Esophagus (tissue), 2 donors: ENCODE data around the gene HDAC4. TPM values are rescaled to one million over a fixed set of nuclear protein-coding genes. Genes with fewer than 3 reads are reported as not detected.

Experiments
- H3K27ac ChIP-seq, 2 donors: one replicate each; pipeline ENCODE4 v1.5.1; 2013; ENCODE audit warnings: low read depth in 2 of 2, mild to moderate bottlenecking in 2 of 2, inconsistent platforms in 1 of 2, low read length in 1 of 2, moderate library complexity in 1 of 2
- H3K27me3 ChIP-seq, 2 donors: one replicate each; pipeline ENCODE4 v1.6.1; 2013; ENCODE audit warnings: low read length in 2 of 2, control low read depth in 1 of 2, mild to moderate bottlenecking in 1 of 2; ENCODE audit not compliant: insufficient read depth in 2 of 2, control insufficient read depth in 1 of 2
- H3K36me3 ChIP-seq, 2 donors: one replicate each; pipeline ENCODE4 v1.6.1; 2013; ENCODE audit warnings: low read length in 1 of 2; ENCODE audit not compliant: control insufficient read depth in 2 of 2, insufficient read depth in 2 of 2
- H3K4me1 ChIP-seq, 2 donors: one replicate each; pipeline ENCODE4 v1.6.1; 2013; ENCODE audit warnings: low read length in 1 of 2; ENCODE audit not compliant: control insufficient read depth in 2 of 2, insufficient read depth in 2 of 2
- H3K4me3 ChIP-seq, 2 donors: one replicate each; pipeline ENCODE4 v1.5.1; 2013; ENCODE audit warnings: low read length in 2 of 2, mild to moderate bottlenecking in 2 of 2, low read depth in 1 of 2, moderate library complexity in 1 of 2
- H3K9me3 ChIP-seq, 2 donors: one replicate each; pipeline ENCODE4 v1.6.1; 2013; ENCODE audit warnings: mild to moderate bottlenecking in 2 of 2, low read depth in 1 of 2, low read length in 1 of 2, moderate library complexity in 1 of 2; ENCODE audit not compliant: control insufficient read depth in 2 of 2, insufficient read depth in 1 of 2
- WGBS, 2 donors: extraction: QIAGEN DNeasy Blood & Tissue Kit; methylation state at CpG; one replicate each; pipeline ENCODE4 v1.1.7; 2013; 5-methylcytosine and 5-hydroxymethylcytosine counted together
- polyA plus RNA-seq, 2 donors: library from polyadenylated mRNA; stranded (reverse); fragments of 200-250 nt; gene quantifications; one replicate each; pipeline ENCODE4 v1.2.3, GENCODE V29; 2013
- donor health status: healthy with polysubstance abuse.
- donor health status: Bipolar disorder and iron deficiency.

Gene HDAC4
- polyA plus RNA-seq, 2 donors, result 5.9 to 10.2 TPM

DNA sequence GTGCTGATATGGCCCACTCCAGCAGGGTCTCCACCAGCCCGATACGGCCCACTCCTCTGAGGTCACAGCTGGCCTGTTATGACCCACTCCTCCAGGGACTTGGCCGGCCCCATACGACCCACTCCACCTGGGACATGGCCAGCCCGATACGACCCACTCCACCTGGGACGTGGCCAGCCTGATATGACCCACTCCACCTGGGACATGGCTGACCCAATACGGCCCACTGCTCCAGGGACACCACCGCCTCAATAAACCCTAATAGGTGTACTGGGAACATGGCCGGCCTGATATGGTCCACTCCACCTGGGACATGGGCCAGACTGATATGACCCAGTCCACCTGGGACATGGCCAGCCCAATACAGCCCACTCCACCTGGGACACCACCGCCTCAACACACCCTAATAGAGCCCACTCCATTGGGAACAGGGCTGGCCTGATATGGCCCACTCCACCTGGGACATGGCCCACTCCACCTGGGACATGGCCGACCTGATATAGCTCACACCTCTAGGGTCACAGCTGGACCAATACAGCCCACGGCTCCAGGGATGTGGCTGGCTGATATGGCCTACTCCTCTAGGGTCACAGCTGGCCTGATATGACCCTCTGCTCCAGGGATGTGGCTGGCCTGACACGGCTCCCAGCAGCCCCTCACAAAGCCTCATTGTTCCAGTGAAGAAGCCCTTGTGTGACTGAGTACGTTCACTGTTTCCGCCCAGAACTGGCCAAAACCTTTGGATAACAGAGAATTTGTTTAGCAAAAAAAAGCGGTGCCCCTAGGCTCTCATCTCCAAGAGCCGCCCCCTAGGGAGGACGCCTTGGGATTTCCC is 245.6 kb downstream of the HDAC4 start:
- 84 to 95% methylated on average over 19 of the region's 19 CpGs for WGBS, 2 donors
- peaks cover 0 to 10% of the 10 kb centered on the region in 2 donors for H3K4me1 ChIP-seq
- peaks cover 8 to 32% of the 10 kb centered on the region in 2 donors for H3K36me3 ChIP-seq
- H3K27ac ChIP-seq, result no peak overlapping the region
- H3K27me3 ChIP-seq, result no peaks in the 10 kb centered on the region
- H3K4me3 ChIP-seq, result no peak overlapping the region
- H3K9me3 ChIP-seq, result no peaks in the 10 kb centered on the region

- Histone ChIP-seq H3K36me3 (peaks cover 8 to 35% of the 10 kb centered on the region in 2 donors), H3K4me3 (no peak overlapping the region), H3K9me3 (no peaks in the 10 kb centered on the region), H3K4me1 (peaks cover 0 to 10% of the 10 kb centered on the region in 2 donors), H3K27me3 (no peaks in the 10 kb centered on the region), H3K27ac (no peak overlapping the region)
- 89 to 90% methylated on average over 17 of the region's 17 CpGs for WGBS, 2 donors
Measured at GRCh38 chr2:239153806-239154591, 246.8 kb downstream of the HDAC4 start.

DNA sequence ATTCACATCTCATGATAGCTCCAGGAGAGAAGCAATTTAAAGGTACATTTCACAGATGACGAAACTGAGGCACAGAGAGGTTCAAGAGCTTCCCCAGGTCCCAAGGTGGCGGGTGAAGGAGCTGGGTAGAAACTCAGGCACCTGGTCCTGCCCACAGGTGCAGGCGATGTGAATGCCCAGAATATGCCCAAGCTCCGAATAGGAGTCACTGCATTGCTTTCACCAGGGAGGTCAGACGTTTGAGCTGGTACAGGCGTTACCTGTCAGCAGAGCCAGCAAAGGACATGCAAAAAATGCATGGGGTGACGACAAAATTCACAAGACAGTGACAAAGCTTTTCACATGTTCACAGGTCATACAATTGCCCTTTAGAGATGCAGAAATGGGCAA is 247.9 kb downstream of the HDAC4 start:
- Histone ChIP-seq H3K4me3 (no peak overlapping the region), H3K27ac (no peak overlapping the region), H3K4me1 (peaks cover 0 to 10% of the 10 kb centered on the region in 2 donors), H3K36me3 (peaks cover 8 to 38% of the 10 kb centered on the region in 2 donors), H3K9me3 (no peaks in the 10 kb centered on the region), H3K27me3 (no peaks in the 10 kb centered on the region)
- 95 to 97% methylated on average over 7 of the region's 7 CpGs for WGBS, 2 donors

DNA sequence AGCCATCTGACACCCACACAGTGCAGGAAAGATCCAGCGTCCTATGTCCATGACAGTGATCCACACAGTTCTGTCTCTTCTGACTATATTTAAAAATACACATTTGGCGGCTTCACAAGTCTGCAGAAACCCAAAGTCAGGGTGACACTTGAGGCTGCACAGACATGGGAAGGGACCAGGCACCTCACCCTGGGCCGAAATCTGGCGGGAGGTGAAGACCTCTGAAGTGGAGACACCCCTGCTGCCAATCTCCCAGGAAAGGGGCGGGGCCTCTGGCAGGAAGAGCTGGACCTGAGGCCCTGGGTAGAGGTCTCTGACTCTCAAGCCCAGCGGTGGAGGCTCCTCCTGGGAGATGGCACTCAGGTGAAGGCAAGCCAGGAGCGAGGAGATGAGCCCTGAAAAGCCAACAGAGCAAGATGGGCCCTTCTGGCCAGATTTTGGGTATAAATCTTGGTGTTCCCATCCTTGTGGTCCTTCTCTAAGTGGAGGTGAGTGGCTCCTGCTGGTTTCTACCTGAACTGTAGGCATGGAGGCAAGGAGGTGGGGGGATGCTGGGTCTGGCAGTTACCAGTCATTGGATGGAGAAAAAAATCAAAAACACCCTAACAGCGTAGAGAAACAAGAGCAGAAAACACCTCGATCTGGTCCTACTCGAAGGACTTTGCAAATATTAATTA is 248.4 kb downstream of the HDAC4 start:
- Histone ChIP-seq H3K4me3 (no peak overlapping the region), H3K27ac (peak overlapping the region in 1 of 2 donors; percentile 17), H3K36me3 (peaks cover 8 to 41% of the 10 kb centered on the region in 2 donors), H3K27me3 (no peaks in the 10 kb centered on the region), H3K9me3 (no peaks in the 10 kb centered on the region), H3K4me1 (peaks cover 0 to 7% of the 10 kb centered on the region in 2 donors)
- WGBS, 2 donors, result 95 to 96% methylated on average over 10 of the region's 10 CpGs

DNA sequence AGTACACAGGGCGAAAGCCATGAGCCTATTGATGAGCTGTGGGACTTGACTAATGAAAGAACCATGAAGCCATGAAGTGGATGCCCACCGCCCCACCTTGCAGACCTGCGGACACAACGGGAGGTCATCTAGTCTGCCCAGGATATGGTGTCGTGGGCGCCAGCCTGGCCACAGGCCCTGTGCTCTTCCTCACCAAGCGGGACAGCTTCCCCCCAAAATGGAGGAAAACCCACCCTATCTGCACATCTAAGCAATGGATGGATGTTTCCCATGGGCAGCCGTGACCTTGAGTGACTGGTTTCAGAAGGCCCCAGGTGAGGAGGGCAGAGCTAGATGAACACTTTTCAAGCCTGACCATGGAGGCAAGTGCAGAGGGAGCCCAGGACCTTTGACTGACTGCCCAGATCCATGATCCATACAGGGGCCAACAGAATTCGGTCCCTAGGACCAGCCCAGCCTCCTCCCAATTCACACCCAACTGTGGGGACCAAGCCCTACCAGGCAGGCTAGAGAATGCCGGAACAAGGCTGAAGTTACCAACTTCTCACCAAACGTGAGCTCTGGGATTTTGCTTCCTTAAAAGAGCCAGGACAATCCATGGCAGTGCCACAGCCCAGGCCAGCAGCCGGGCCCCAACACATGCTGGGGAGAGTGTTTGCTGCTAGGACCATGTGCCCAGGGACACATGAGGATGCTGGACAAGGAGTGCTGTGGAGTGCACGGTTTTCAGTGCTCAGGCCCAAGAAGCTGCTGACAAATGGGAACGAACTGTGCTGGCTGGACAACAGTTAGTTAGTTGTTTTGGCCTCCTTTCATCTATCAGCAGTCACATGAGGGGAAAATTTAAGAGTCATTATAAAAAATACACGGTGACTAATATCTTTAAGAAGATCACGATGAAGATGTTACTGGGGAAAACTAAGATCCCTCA is 249.4 kb downstream of the HDAC4 start:
- H3K4me1 ChIP-seq, result peaks cover 0 to 7% of the 10 kb centered on the region in 2 donors
- H3K9me3 ChIP-seq, result no peaks in the 10 kb centered on the region
- no peak overlapping the region for H3K4me3 ChIP-seq
- peaks cover 14 to 42% of the 10 kb centered on the region in 2 donors for H3K36me3 ChIP-seq
- peak overlapping the region; percentile 61 to 80 for H3K27ac ChIP-seq
- H3K27me3 ChIP-seq, result no peaks in the 10 kb centered on the region
- 89 to 92% methylated on average over 16 of the region's 16 CpGs for WGBS, 2 donors

- H3K27ac ChIP-seq, result peak overlapping the region; percentile 61 to 80
- no peaks in the 10 kb centered on the region for H3K27me3 ChIP-seq
- H3K9me3 ChIP-seq, result no peaks in the 10 kb centered on the region
- WGBS, 2 donors, result 69 to 72% methylated on average over 9 of the region's 9 CpGs
- no peak overlapping the region for H3K4me3 ChIP-seq
- H3K36me3 ChIP-seq, result peaks cover 10 to 38% of the 10 kb centered on the region in 2 donors
- peaks cover 0 to 7% of the 10 kb centered on the region in 2 donors for H3K4me1 ChIP-seq
Measured at GRCh38 chr2:239150125-239151011, 250.5 kb downstream of the HDAC4 start.

DNA sequence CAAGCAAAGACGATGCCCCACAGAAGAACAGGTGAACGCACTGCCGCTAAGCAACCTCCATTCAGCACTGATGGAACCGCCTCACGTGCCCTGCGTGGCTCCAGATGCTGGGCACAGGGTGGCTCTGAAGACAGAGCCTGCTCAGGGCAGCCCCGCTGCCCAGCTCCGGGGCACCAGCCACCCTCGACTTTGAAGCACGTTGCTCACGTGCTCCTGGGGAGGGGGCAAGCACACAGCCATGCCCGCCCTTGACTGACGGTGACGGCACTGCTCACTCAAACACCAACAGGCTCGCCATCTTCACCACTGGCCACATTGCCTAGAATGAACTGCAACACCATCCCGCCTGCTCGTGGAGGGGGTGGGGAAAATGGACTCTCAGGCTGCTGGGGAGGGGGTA is 251.3 kb downstream of the HDAC4 start:
- Histone ChIP-seq H3K4me3 (no peak overlapping the region), H3K27me3 (no peaks in the 10 kb centered on the region), H3K36me3 (peaks cover 7 to 31% of the 10 kb centered on the region in 2 donors), H3K4me1 (peaks cover 0 to 7% of the 10 kb centered on the region in 2 donors), H3K27ac (peak overlapping the region in 1 of 2 donors; percentile 13), H3K9me3 (no peaks in the 10 kb centered on the region)
- WGBS, 2 donors, result 96 to 97% methylated on average over 17 of the region's 17 CpGs

DNA sequence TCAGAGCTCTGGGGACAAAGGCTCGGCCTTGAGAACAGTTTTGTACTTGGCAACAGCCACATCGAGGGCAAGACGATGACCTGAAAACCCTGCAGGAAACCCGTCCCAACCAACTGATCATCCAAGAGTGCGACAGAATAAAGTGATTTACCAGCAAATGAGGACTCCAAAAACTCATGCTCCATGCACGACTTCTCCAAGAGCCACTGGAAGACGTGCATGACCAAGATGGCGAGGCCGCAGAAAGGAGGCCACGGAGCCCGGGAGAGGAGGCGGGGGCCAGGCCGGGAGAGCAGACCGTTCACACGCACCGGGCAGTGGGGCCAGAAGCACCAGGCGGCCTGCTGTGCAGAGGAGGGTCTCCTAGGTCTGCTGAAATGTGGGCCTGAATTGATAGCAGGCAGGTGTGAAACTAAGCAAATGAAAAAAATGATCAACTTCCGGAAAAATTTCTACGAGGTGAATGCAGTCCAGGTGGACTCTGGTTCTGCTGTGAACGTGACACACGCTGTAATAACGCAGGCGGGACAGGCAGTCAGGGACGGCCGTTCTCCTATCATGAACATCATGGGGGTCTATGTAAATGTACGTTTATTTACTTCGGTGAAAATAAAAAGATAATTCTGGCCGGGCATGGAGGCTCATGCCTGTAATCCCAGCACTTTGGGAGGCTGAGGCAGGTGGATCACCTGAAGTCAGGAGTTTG is 252.2 kb downstream of the HDAC4 start:
- Histone ChIP-seq H3K4me1 (peaks cover 0 to 7% of the 10 kb centered on the region in 2 donors), H3K27me3 (no peaks in the 10 kb centered on the region), H3K36me3 (peaks cover 5 to 32% of the 10 kb centered on the region in 2 donors), H3K9me3 (no peaks in the 10 kb centered on the region), H3K4me3 (no peak overlapping the region), H3K27ac (no peak overlapping the region)
- WGBS, 2 donors, result 95 to 97% methylated on average over 28 of the region's 28 CpGs
